OCI-LY3 (cell line): Measurements from ENCODE around the gene DDX10.
A peak's percentile ranks its signal among the peaks of the same experiment; 100 is the strongest.

Experiments used
- H2AFZ ChIP-seq: fragments of 200-600, 300-600 bp; shearing (Covaris generic); 2 replicates; pipeline ENCODE4 v1.6.0; 2014; ENCODE audit warnings: antibody characterized with exemption, low read depth, low read length
- H3K27ac ChIP-seq: fragments of 200-600, 300-600 bp; sonication (generic); 2 replicates; pipeline ENCODE4 v1.5.1; 2014; ENCODE audit warnings: mild to moderate bottlenecking, low read length, moderate library complexity, mixed read lengths
- H3K27me3 ChIP-seq: fragments of 200-600, 300-600 bp; sonication (generic); 2 replicates; pipeline ENCODE4 v1.6.1; 2014; ENCODE audit warnings: low read depth, low read length, mixed read lengths
- H3K36me3 ChIP-seq: fragments of 200-600, 300-600 bp; sonication (generic); replicated peaks from 2 replicates; pipeline ENCODE3; 2014; ENCODE audit warnings: low read depth, low read length, mixed read lengths
- H3K4me1 ChIP-seq: fragments of 300-600, 200-600 bp; sonication (generic); 2 replicates; pipeline ENCODE4 v1.6.1; 2014; ENCODE audit warnings: low read length, mixed read lengths
- H3K4me2 ChIP-seq: fragments of 200-600, 300-600 bp; sonication (generic); 2 replicates; pipeline ENCODE4 v1.6.1; 2014; ENCODE audit warnings: low read length, mixed read lengths
- H3K4me3 ChIP-seq: fragments of 300-600, 200-600 bp; sonication (generic); 2 replicates; pipeline ENCODE4 v1.5.1; 2014; ENCODE audit warnings: antibody characterized with exemption, mild to moderate bottlenecking, low read length, moderate library complexity
- H3K79me2 ChIP-seq: fragments of 300-600, 200-600 bp; shearing (Covaris generic); 2 replicates; pipeline ENCODE4 v1.6.1; 2014; ENCODE audit warnings: mild to moderate bottlenecking, low read length, mixed read lengths
- H3K9ac ChIP-seq: fragments of 300-600, 200-600 bp; shearing (Covaris generic); 2 replicates; pipeline ENCODE4 v1.6.0; 2014; ENCODE audit warnings: mild to moderate bottlenecking, low read length, moderate library complexity
- H3K9me3 ChIP-seq: fragments of 200-600, 300-600 bp; shearing (Covaris generic); 2 replicates; pipeline ENCODE4 v1.6.1; 2014; ENCODE audit warnings: low read length, mixed read lengths; ENCODE audit not compliant: insufficient read depth
- H4K20me1 ChIP-seq: fragments of 200-600, 300-600 bp; sonication (generic); 2 replicates; pipeline ENCODE4 v1.6.1; 2016; ENCODE audit warnings: low read length, mixed read lengths; ENCODE audit not compliant: insufficient read depth
- CTCF ChIP-seq: fragments of 200-600, 300-600 bp; sonication (generic); IDR thresholded peaks from 2 replicates; pipeline ENCODE4 v1.5.1; 2014; ENCODE audit warnings: antibody characterized with exemption, low read length, low read depth
- EZH2phosphoT487 ChIP-seq: fragments of 200-600 bp; shearing (Covaris generic); IDR thresholded peaks from 2 replicates; pipeline ENCODE4 v1.6.1; 2018; ENCODE audit warnings: antibody characterized with exemption, mixed run types, low read depth

The DDX10 gene

GRCh38 chr11:108854346-108854745 is 189.5 kb downstream of the DDX10 start:
- Histone ChIP-seq H3K79me2 (no peaks in the 10 kb centered on the region), H3K4me1 (peaks cover 15% of the 10 kb centered on the region), H3K36me3 (no peaks in the 10 kb centered on the region), H3K9me3 (no peaks in the 10 kb centered on the region), H3K9ac (peak overlapping the region; percentile 44), H3K4me3 (peak overlapping the region; percentile 68), H4K20me1 (no peaks in the 10 kb centered on the region), H3K27me3 (no peaks in the 10 kb centered on the region), H3K4me2 (peak overlapping the region; percentile 86), H3K27ac (peak overlapping the region; percentile 15), H2AFZ (peak overlapping the region; percentile 90)
- TF ChIP-seq CTCF, result no peak
- TF ChIP-seq EZH2phosphoT487, result no peak

GRCh38 chr11:108857382-108857781 is 192.5 kb downstream of the DDX10 start:
- Histone ChIP-seq H3K4me2 (no peak overlapping the region), H3K4me3 (no peak overlapping the region), H3K9me3 (no peaks in the 10 kb centered on the region), H4K20me1 (no peaks in the 10 kb centered on the region), H3K9ac (no peak overlapping the region), H3K27me3 (no peaks in the 10 kb centered on the region), H3K4me1 (peaks cover 15% of the 10 kb centered on the region), H3K36me3 (no peaks in the 10 kb centered on the region), H3K27ac (no peak overlapping the region), H3K79me2 (no peaks in the 10 kb centered on the region), H2AFZ (no peak overlapping the region)
- no peak for TF ChIP-seq EZH2phosphoT487

- no peak overlapping the region for H3K4me2 ChIP-seq
- H3K9ac ChIP-seq, result no peak overlapping the region
- TF ChIP-seq CTCF, result no peak
- TF ChIP-seq EZH2phosphoT487, result no peak
- H3K9me3 ChIP-seq, result no peaks in the 10 kb centered on the region
- no peaks in the 10 kb centered on the region for H3K27me3 ChIP-seq
- peaks cover 14% of the 10 kb centered on the region for H3K4me1 ChIP-seq
- no peaks in the 10 kb centered on the region for H3K36me3 ChIP-seq
- H4K20me1 ChIP-seq, result no peaks in the 10 kb centered on the region
- no peaks in the 10 kb centered on the region for H3K79me2 ChIP-seq
- no peak overlapping the region for H3K27ac ChIP-seq
- no peak overlapping the region for H2AFZ ChIP-seq
- H3K4me3 ChIP-seq, result no peak overlapping the region
These were observed 193.8 kb downstream of the DDX10 start for GRCh38 chr11:108858622-108859021.

GRCh38 chr11:108859510-108859909 is 194.6 kb downstream of the DDX10 start:
- no peak for TF ChIP-seq EZH2phosphoT487
- no peak for TF ChIP-seq CTCF
- Histone ChIP-seq H3K9ac (no peak overlapping the region), H3K36me3 (no peaks in the 10 kb centered on the region), H3K79me2 (no peaks in the 10 kb centered on the region), H3K9me3 (no peaks in the 10 kb centered on the region), H2AFZ (no peak overlapping the region), H3K27me3 (no peaks in the 10 kb centered on the region), H3K27ac (no peak overlapping the region), H4K20me1 (no peaks in the 10 kb centered on the region), H3K4me2 (no peak overlapping the region), H3K4me1 (peaks cover 5% of the 10 kb centered on the region), H3K4me3 (no peak overlapping the region)

- Histone ChIP-seq H3K27ac (no peak overlapping the region), H3K36me3 (no peaks in the 10 kb centered on the region), H4K20me1 (no peaks in the 10 kb centered on the region)
These were observed 198.7 kb downstream of the DDX10 start for GRCh38 chr11:108863528-108863927.

More at GRCh38 chr11:108863528-108863927, 198.7 kb downstream of the DDX10 start:
- Histone ChIP-seq H3K4me3 (no peak overlapping the region), H3K9ac (no peak overlapping the region), H2AFZ (no peak overlapping the region), H3K79me2 (no peaks in the 10 kb centered on the region), H3K4me2 (no peak overlapping the region), H3K9me3 (no peaks in the 10 kb centered on the region), H3K4me1 (no peaks in the 10 kb centered on the region), H3K27me3 (no peaks in the 10 kb centered on the region)
- TF ChIP-seq CTCF (no peak), EZH2phosphoT487 (no peak)
